ENCODE results near the gene HERC2.
"Not testable (repeated sequence)": the region's sequence is repeated elsewhere in the genome, so short reads cannot be mapped to it uniquely, and the experiment has no call there.

Gene HERC2

GRCh38 chr15:28131946-28132345, 190.0 kb downstream of the HERC2 start:
- DNase-seq (ENCODE audit: low read depth), result no peak

GRCh38 chr15:28131400-28131799, 190.6 kb downstream of the HERC2 start:
- DNase-seq (ENCODE audit: low read depth), result no peak

GRCh38 chr15:28130651-28131050, 191.3 kb downstream of the HERC2 start:
- no peak for DNase-seq (ENCODE audit: low read depth)

DNA sequence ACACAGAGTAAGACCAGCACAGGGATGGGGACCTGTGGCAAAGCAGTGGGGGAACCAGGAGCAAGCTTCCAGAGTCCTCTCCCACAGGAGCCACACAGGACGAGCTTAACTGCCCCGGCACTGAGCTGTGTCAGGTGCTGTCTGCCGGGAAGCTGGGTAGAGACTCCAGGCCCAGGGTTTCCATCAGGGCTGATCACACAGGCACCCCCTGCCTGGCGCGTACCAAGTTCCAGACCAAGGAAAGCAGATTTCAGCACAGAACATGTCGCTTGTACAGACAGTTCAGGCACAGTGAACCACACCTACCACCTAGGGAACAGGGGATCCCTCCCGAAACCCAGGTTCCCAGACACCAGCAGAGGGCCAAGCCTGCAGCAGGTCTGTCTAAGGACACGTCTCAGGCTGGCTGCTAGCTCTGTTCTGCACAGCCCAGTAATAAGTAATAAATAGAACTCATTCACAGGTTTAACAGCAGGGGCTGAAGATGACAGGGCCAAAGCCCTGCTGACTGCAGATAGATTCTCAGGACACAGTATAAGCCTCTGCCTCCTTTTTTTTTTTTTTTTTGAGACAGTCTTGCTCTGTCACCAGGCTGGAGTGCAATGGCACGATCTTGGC, 192.6 kb downstream of the HERC2 start:
- no peak for DNase-seq (ENCODE audit: low read depth)

DNA sequence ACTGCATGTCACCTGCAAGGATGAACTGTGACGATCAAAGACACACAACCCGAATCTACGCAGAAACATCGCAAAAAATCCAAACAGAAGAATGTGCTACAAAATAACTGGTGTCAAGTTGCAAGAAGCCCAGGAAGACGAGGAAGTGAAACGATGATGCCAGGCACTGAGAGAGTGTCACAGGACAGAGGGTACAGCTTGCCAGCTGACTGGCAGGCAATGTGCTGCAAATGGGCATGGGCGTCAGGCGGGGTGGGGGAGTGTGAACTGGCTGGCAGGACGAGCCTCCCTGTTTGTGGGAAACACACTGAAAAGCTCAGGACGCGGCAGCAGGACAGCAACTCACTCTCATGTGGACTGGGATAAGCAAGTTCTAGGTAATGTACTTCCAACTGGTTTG, 193.9 kb downstream of the HERC2 start:
- DNase-seq (ENCODE audit: low read depth), result no peak

GRCh38 chr15:28127036-28127435, 194.9 kb downstream of the HERC2 start:
- no peak for DNase-seq (ENCODE audit: low read depth)

- DNase-seq (ENCODE audit: low read depth), result peak; percentile 61
These were observed 196.0 kb downstream of the HERC2 start for GRCh38 chr15:28125673-28126651.

- no peak for DNase-seq (ENCODE audit: low read depth)
These were observed 197.1 kb downstream of the HERC2 start for GRCh38 chr15:28124841-28125240.

DNA sequence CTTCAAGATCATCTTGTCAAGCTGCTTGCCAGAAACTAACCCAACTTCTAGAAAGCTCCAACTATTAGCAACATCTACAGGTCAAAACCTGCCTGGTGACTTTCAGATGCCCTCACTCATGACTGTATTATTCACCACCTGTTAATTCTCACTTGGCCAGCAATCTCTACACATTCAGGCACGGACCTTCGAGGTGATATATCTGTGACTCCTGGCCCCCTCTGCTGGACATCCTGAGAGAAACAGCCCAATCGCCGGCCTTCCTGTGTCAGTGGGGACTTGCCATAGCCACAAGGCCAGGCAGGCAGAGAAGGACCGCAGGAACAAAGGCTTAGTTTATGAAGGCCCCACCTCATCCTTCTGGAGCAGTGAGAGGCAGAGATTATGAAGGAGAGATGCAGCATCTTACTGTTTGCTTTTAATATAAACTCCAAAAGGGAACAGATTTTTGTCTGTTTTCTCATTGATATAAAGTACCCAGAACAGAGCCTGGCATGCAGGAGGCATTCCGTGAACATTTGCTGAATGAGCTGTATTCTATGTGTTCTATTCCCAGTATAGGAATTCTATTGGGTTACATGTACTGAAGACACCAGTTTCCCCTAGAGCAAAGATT, 198.5 kb downstream of the HERC2 start:
- peak; percentile 71 for DNase-seq (ENCODE audit: low read depth)

- DNase-seq (ENCODE audit: low read depth), result no peak
These were observed 199.7 kb downstream of the HERC2 start for GRCh38 chr15:28122038-28122949.

DNA sequence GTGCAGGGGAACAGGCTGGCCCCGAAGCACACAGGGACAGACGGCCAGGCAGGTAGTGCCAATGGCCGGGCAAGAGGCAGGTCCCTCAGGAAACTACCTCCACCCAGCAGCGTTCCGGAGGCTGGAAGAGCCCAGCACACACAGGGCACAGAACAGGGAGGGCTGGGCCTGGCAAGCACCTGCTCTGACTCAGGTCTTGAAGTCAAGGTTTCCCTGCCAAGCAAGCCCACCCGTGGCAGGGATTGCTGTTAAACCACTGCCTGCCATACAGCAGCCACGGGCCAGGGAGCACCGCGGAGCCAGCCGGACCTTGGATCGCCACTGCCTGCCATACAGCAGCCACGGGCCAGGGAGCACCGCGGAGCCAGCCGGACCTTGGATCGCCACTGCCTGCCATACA, 200.4 kb downstream of the HERC2 start:
- DNase-seq (ENCODE audit: low read depth), result not testable (repeated sequence)

- no peak for DNase-seq (ENCODE audit: low read depth)
These were observed 201.7 kb downstream of the HERC2 start for GRCh38 chr15:28120359-28120640.

DNA sequence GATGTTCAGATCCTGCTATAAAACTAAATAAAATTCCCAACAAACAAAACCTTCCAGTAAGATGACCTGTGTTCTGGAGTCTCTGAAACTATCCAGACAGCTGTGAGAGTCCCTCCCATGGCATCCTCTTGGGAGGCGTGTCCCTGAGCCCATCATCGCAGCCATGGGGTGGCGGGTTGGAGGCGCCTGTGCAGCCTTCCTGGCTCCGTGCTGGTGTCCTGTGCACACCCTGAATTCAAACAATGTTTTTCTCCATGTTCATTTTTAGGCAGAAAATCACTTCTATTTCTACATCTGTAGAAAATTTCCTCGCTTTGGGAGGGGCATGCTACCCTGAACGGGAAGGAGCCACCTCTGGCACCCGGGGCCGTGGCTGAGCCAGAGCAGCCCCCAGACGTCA, 203.4 kb downstream of the HERC2 start:
- no peak for DNase-seq (ENCODE audit: low read depth)

DNA sequence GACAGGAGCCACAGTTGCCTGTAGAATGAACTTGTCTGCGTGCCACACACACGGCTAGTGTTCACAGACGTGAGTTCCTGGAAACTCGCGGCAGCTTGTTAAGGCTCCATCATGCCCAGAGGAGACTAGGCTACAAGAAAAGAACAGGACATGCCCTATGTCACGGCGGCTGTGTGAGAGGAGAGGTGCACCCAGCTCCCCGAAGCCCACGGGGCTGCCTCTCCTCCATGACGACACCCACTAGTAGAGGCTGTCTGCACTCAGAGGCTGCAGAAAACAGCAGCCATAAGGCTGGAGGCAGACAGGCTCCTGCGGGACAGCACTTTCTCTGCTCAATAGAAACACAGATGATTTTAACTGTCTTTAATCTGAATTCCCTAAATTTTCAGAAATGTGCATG, 203.9 kb downstream of the HERC2 start:
- DNase-seq (ENCODE audit: low read depth), result no peak

DNA sequence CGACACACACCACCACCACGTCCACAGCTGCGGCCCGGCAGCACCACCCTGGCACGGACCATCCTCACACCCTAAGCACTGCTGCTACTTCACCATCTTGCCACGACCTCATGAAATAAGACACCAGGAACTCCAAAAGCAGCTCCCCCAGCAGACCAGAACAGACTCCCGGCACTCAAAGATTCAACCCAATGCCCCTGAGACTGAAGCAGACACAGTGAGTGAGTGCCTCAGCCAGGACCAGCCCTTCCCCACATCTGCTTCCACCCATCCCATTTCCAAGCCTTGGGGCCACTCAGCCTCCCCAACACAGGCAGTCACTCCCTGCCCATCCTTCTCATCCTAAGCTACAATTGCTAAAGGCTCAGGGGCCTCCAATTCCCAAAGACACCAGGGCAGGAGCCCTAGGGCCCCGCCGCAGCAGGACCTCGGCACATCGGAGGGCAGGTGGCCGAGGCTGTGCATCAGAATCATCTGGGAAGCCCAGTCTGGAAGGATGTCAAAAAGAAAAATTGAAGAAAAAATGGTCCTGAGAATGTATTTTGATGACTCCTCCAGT, 204.5 kb downstream of the HERC2 start:
- DNase-seq (ENCODE audit: low read depth), result no peak

DNA sequence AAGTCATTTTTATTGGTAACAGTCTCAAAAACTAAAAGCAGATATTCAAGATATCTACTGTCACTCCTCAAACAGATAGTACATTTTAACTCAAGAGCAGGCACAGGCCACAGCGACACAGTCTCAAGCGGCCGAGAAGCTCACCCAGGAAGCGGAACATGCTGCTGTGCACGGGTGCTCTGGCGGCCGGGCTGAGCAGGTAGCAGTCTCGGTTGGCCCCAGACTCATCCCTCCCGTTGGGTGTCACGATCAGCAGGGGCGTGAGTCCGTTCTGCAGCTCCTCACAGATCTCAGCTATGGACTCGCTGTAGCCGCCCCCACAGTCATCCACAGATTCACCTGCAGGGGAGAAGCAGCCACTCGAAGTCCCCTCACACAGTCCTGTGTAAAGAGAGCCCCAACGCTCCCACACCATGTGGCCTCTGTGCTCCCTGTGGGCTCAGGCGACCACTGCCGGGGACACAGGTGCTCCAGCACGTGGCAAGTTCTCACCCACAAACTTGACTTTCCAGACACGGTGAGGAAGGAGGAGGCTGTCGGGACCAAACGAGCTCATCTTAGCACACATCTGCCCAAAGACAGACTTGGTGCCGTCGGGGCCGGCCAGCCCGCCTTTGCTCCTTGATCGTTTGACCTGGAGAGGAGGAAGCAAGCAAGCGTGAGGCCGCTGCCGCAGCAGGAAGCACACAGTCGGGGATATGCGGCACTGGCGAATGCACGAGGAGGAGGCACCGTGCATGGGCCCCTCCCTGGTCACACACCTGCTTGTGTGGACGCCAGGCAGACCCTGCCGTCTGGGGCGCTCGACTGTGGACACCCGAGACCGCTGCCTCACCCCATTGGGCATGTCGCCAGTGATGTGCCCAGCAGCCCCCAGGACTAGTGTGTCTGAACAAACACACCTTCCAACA, 205.2 kb downstream of the HERC2 start:
- no peak for DNase-seq (ENCODE audit: low read depth)

DNA sequence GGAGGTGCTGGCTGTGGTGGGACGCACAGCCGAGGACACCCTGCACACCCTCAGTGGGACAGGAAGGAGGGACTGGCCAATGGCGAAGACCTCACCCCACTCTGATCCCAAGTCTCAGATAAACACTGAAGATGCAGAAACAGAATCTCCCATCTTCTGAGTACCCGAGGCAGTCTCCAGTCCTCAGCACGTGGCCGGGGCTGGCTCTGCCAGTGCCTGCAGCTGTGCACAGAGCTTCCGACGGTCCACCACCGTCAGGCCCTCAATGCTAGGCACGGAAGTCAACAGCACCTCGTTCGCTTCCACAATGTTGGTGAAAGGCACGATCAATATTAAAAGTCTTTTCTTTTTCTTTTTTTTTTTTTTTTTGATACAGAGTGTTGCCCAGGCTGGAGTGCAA, 206.1 kb downstream of the HERC2 start:
- no peak for DNase-seq (ENCODE audit: low read depth)

- peak; percentile 85 for DNase-seq (ENCODE audit: low read depth)
These were observed 207.0 kb downstream of the HERC2 start for GRCh38 chr15:28114721-28115622.

GRCh38 chr15:28114114-28114455, 207.9 kb downstream of the HERC2 start:
- DNase-seq (ENCODE audit: low read depth), result no peak

Data from amniotic epithelial cell (primary cell).